ENCODE results near the gene SLC33A1. TPM values are rescaled to one million over a fixed set of nuclear protein-coding genes. Genes with fewer than 3 reads are reported as not detected.

SLC33A1 gene
- total RNA-seq, result 23.4 and 28.8 TPM in 2 replicates

DNA sequence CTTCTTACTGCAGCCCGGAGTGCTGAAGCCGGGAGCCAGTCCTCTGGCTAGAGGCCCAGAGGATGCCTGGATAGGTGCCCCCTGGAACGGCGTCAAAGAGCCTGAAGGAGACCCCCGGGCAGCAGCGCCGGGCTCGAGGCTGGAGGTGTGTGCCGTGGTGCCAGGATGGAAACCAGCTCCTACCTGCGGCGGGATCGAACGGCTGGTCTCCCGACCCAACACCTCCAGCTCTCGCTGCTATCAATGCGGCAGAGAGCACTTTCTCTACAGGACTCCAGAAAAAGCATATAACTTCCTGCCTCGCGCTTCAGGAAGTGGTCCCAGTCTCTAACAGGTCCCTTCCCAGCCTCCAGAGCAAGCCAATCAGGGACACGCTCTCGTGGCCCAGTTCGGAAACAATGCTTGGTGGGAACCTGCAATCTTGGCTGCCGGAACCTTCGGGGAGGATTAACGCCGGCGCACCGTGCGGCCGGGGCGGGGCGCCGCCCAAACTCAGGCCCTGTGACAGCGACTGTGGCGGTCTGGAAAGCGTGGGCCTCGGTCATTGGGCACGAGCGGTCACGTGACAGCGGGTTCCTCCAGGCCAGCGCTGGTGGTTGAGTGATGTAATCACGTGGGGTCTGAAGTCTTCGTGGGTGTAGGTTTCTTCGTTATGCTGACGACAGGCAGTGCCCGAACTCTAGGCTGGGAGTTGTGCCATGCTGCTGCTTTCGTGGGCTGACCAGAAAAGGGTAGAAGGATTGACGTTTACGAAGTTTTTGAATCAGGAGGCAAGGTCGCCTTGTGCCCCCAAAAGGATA is at the start of gene SLC33A1:
Gene SLC33A1 (minus strand): TSS at position 287 of the 800 bp plus-strand sequence. CDS start 430 bp downstream, outside the sequence.

DNA sequence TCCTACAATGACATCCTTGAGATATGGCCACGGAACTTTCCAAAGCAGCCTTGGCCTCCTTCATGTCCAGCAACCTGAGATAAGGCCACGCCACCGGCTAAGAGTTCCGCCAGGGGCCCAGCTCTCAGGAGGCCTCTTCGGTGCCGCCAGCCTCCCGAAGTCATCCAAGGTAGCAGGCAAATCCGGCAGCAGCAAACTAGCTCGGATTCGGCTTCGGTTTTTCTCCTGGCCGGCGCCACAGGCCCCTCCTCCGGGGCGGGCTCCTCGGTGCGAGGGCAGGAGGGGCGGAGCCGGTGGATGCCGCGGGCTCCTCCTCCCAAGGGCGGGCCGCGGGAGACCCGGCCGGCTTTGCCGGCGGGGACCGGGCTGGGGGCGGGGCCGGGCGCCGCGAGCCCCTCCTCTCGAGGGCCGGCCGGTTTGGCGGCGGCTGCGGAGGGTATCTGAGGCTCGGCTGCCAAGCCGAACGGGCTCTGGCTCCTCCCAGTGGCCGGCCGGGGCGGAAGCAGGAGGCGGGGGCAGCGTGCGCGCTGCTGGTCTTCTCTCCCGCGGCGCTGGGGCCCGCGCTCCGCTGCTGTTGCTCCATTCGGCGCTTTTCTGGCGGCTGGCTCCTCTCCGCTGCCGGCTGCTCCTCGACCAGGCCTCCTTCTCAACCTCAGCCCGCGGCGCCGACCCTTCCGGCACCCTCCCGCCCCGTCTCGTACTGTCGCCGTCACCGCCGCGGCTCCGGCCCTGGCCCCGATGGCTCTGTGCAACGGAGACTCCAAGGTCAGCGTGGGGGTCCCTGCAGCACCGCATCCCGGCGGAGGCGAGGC is 16.1 kb upstream of the SLC33A1 start, which contains the start of gene GMPS:
Gene GMPS (plus strand): TSS at position 518 of the 812 bp plus-strand sequence. CDS start 221 bp downstream, at position 739.

DNA sequence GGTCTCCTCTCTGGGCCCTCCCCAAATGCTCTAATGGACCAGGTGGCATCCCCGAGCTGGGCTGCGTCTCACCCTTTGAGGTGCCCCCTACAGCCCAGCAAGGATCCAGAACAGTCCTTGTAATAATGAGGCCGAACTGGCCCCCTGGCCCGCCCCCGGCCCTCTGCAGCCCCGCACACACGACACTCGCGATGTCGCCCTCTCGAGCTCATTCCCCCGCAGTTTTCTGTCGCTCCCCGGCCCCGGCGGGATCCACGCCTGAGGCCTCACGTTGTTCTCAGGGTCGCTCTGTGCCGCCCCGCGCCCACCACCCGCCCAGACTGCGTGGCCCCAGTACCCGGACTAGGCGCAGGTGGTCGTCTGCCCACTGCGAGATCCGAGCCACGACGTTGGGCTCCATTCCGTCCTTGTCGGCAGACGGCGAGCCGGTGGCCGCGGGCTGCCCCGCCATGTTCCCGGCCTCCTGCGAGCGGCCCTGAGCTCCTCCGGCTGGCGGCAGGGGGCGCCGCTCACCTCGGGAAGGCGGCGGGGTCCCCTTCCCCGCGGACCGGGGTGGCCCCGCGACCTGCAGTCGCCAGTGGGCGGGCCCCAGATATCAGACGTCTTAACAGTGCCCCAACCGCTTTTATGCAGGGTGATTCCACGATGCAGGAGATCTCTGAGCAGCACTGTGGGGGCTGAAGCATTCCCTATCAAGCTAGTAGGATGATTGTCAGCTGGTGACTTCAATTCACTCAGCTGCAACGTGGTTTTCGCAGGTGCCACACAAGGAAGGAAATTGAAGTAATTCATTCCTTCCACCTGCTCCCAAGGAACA is 48.2 kb downstream of the SLC33A1 start, which contains the start of gene C3orf33:
Gene C3orf33 (minus strand): TSS at position 477 of the 817 bp plus-strand sequence. CDS start 26 bp downstream, at position 451.

Other genes starting within 250 kb of the SLC33A1 start
- not detected in 2 replicates for gene PLCH1, start 109.4 kb downstream of the SLC33A1 start, total RNA-seq
- gene C3orf33, start 48.1 kb downstream of the SLC33A1 start, total RNA-seq, result 2.3 and 4.6 TPM in 2 replicates
- 40.9 and 63.3 TPM in 2 replicates for gene GMPS, start 16.2 kb upstream of the SLC33A1 start, total RNA-seq

Measured in myometrial cell (primary cell).